K562 (cell line): Measurements from ENCODE around the gene ABCF2. TPM values are rescaled to one million over a fixed set of nuclear protein-coding genes. Genes with fewer than 3 reads are reported as not detected.

Experiments
- GATAD2B ChIP-seq: fragments of 450-650 bp; IDR thresholded peaks from 2 replicates; pipeline ENCODE4 v1.6.1; 2017; ENCODE audit warnings: mild to moderate bottlenecking, borderline replicate concordance
- KDM1A ChIP-seq, 2 experiments: fragments of 450-650 bp; IDR thresholded peaks; 2 replicates each; pipeline ENCODE4 v1.6.1; 2016; ENCODE audit warnings: mild to moderate bottlenecking in 2 of 2
- LARP7 ChIP-seq: fragments of 450-650 bp; IDR thresholded peaks from 2 replicates; pipeline ENCODE4 v1.6.1; 2016
- MTA1 ChIP-seq: fragments of 450-650 bp; IDR thresholded peaks from 2 replicates; pipeline ENCODE4 v1.6.1; 2017; ENCODE audit warnings: borderline replicate concordance
- MXD1 ChIP-seq: fragments of 250-450 bp; sonication (Bioruptor Pico); IDR thresholded peaks from 2 replicates; pipeline ENCODE4 v1.8.0; 2021; ENCODE audit warnings: borderline replicate concordance, mild to moderate bottlenecking, moderate library complexity; ENCODE audit not compliant: poor library complexity, severe bottlenecking
- NR2C2 ChIP-seq, 2 experiments: fragments of 200-800 bp in 1 of 2; sonication (Bioruptor generic) in 1 of 2; sonication (generic) in 1 of 2; formaldehyde crosslinking in 1 of 2; IDR thresholded peaks; 2 replicates each; pipeline versions ENCODE4 v1.6.1 to v1.8.0; 2016 to 2022; ENCODE audit warnings: mild to moderate bottlenecking in 1 of 2, missing compliant biosample characterization in 1 of 2, missing genetic modification characterization in 1 of 2, missing genetic modification reagents in 1 of 2
- PTRF ChIP-seq: fragments of 450-650 bp; IDR thresholded peaks from 2 replicates; pipeline ENCODE4 v1.6.1; 2016; ENCODE audit warnings: mild to moderate bottlenecking, missing genetic modification characterization, missing compliant biosample characterization
- RUNX1 ChIP-seq: sonication (generic); IDR thresholded peaks from 2 replicates; pipeline ENCODE4 v1.6.1; 2016; ENCODE audit warnings: antibody characterized with exemption, low read depth
- SMARCC2 ChIP-seq: fragments of 450-650 bp; IDR thresholded peaks from 2 replicates; pipeline ENCODE4 v1.6.1; 2017; ENCODE audit warnings: antibody characterized with exemption, moderate library complexity, mild to moderate bottlenecking, low read depth
- THRAP3 ChIP-seq: fragments of 450-650 bp; IDR thresholded peaks from 2 replicates; pipeline ENCODE4 v1.6.1; 2016; ENCODE audit warnings: mild to moderate bottlenecking, inconsistent platforms, borderline replicate concordance
- YY1 ChIP-seq, 3 experiments: IDR thresholded peaks; 2 replicates each; pipeline ENCODE4 v1.6.1; 2011; ENCODE audit warnings: low read length in 2 of 3, mild to moderate bottlenecking in 2 of 3, moderate library complexity in 2 of 3, borderline replicate concordance in 1 of 3, control low read depth in 1 of 3, low read depth in 1 of 3; ENCODE audit not compliant: insufficient read depth in 3 of 3, insufficient replicate concordance in 2 of 3, control insufficient read depth in 1 of 3, insufficient read length in 1 of 3; ENCODE audit errors: extremely low read depth in 1 of 3
- ZBTB33 ChIP-seq: sonication (generic); formaldehyde crosslinking; IDR thresholded peaks from 2 replicates; pipeline ENCODE4 v1.8.1; 2023; ENCODE audit warnings: mild to moderate bottlenecking, missing genetic modification reagents
- ZNF197 ChIP-seq: fragments of 200-800 bp; sonication (Bioruptor generic); IDR thresholded peaks from 2 replicates; pipeline ENCODE4 v1.6.1; 2016; ENCODE audit warnings: low read depth, missing genetic modification characterization, missing compliant biosample characterization
- ZNF384 ChIP-seq: IDR thresholded peaks from 2 replicates; pipeline ENCODE4 v1.6.1; 2012; ENCODE audit warnings: low read depth, low read length, improper control_type of control experiment
- ZNF41 ChIP-seq: fragments of 250-450 bp; sonication (Bioruptor Pico); conservative IDR thresholded peaks from 2 replicates; pipeline ENCODE4 v1.4.0; 2020; ENCODE audit warnings: mild to moderate bottlenecking
- ZNF655 ChIP-seq: fragments of 250-450 bp; sonication (Bioruptor Pico); IDR thresholded peaks from 2 replicates; pipeline ENCODE4 v1.5.0; 2021
- polyA plus RNA-seq, 8 experiments: library from polyadenylated mRNA; depleted of rRNA in 4 of 8; stranded (reverse) in 5 of 8; unstranded in 3 of 8; fragments of >200 nt; fragmentation: Nextera tagmentation in 2 of 8; fragmentation: Illumina TruSeq in 1 of 8; extraction: Ambion mirVana in 2 of 8; extraction: Trizol in 1 of 8; gene quantifications; 2 replicates each; pipeline versions ENCODE4 v1.2.1 to v1.2.3, GENCODE V29; 2011 to 2014; ENCODE audit warnings: inconsistent platforms in 1 of 8, missing spikeins in 1 of 8
- total RNA-seq, 7 experiments: library from RNA; depleted of rRNA in 6 of 7; stranded (reverse); fragments of >200 nt in 6 of 7; fragmentation: Illumina TruSeq in 2 of 7; extraction: Trizol in 2 of 7; gene quantifications; 2 replicates each; pipeline versions ENCODE4 v1.2.1 to v1.2.3, GENCODE V29; 2011 to 2021; ENCODE audit warnings: low replicate concordance in 1 of 7

ABCF2 gene
- total and polyA plus RNA-seq, 9 of the 15 experiments (the other 6 are each of a cell fraction or from before 2014, with no cell fraction given) = 62.1 to 224 (median 113) TPM

- TF ChIP-seq PTRF (tag) = no peak
- no peak for TF ChIP-seq NR2C2 (CRISPR knock-in tag; IDR thresholded peaks at IDR 0.05)
- no peak for TF ChIP-seq NR2C2 (tag; IDR thresholded peaks at IDR 0.05)
- TF ChIP-seq MXD1 (CRISPR knock-in tag) = no peak
- TF ChIP-seq SMARCC2 = no peak; the same call in 1 of the 2 replicates
- TF ChIP-seq ZNF384 = peak; percentile 54; the same call in 1 of the 2 replicates
- TF ChIP-seq ZBTB33 (CRISPR knock-in tag) = no peak
- TF ChIP-seq MTA1 = peak; percentile 63; the same call in 1 of the 2 replicates
- TF ChIP-seq RUNX1 = no peak
- no peak for TF ChIP-seq KDM1A (IDR thresholded peaks at IDR 0.05)
- TF ChIP-seq ZNF41 (CRISPR knock-in tag) = no peak
- TF ChIP-seq LARP7 = peak; percentile 98
- TF ChIP-seq ZNF197 (CRISPR knock-in tag) = peak; percentile 44; the same call in 1 of the 2 replicates
- peak in 1 of 3 experiments; percentile 32 for TF ChIP-seq YY1 (IDR thresholded peaks at IDR 0.05; ENCODE audit: borderline replicate concordance in 1 of 3, control insufficient read depth in 1 of 3, extremely low read depth in 1 of 3, insufficient read depth in 3 of 3, insufficient read length in 1 of 3, insufficient replicate concordance in 2 of 3, low read depth in 1 of 3, low read length in 2 of 3)
- no peak for TF ChIP-seq THRAP3
- TF ChIP-seq ZNF655 (CRISPR knock-in tag) = no peak
- peak; percentile 98 for TF ChIP-seq GATAD2B
These were observed 21.5 kb upstream of the ABCF2 start, which contains the start of gene SMARCD3 (continued) for GRCh38 chr7:151248346-151249033.
